ENCODE data around the gene SHB.
A peak's percentile ranks its signal among the peaks of the same experiment; 100 is the strongest.

The SHB gene

GRCh38 chr9:37971691-37972090 is 97.3 kb downstream of the SHB start:
- peaks cover 0 to 11% (median 0%) of the 10 kb centered on the region in 11 experiments; a peak in 1 of 22 replicates for H4K20me1 ChIP-seq
- H3K36me3 ChIP-seq, result peaks cover 0 to 12% (median 0%) of the 10 kb centered on the region in 11 experiments; a peak in 2 of 22 replicates
- H3K4me1 ChIP-seq, result peaks cover 0 to 17% (median 7%) of the 10 kb centered on the region in 10 experiments; a peak in 13 of 20 replicates

GRCh38 chr9:37971108-37971459 is 97.9 kb downstream of the SHB start:
- no peak for TF ChIP-seq Cebpa-rat (IDR thresholded peaks at IDR 0.05)
- no peaks in the 10 kb centered on the region for H3K9me3 ChIP-seq (replicated peaks in 1 of 11)
- no peak overlapping the region for H3K4me2 ChIP-seq
- no peak overlapping the region for H3K27ac ChIP-seq
- no peaks in the 10 kb centered on the region for H3K27me3 ChIP-seq
- H3K4me1 ChIP-seq, result peaks cover 0 to 17% (median 7%) of the 10 kb centered on the region in 10 experiments; a peak in 13 of 20 replicates
- peaks cover 0 to 12% (median 0%) of the 10 kb centered on the region in 11 experiments; a peak in 2 of 22 replicates for H3K36me3 ChIP-seq
- H4K20me1 ChIP-seq, result peaks cover 0 to 11% (median 0%) of the 10 kb centered on the region in 11 experiments; a peak in 1 of 22 replicates
- no peak overlapping the region for H3K4me3 ChIP-seq
- H3K9ac ChIP-seq, result no peak overlapping the region

More at GRCh38 chr9:37971691-37972090, 97.3 kb downstream of the SHB start:
- H3K27me3 ChIP-seq, result no peaks in the 10 kb centered on the region
- H3K4me2 ChIP-seq, result no peak overlapping the region
- no peak for TF ChIP-seq Cebpa-rat (IDR thresholded peaks at IDR 0.05)
- H3K9ac ChIP-seq, result no peak overlapping the region
- no peak overlapping the region for H3K27ac ChIP-seq
- no peaks in the 10 kb centered on the region for H3K9me3 ChIP-seq (replicated peaks in 1 of 11)
- no peak overlapping the region for H3K4me3 ChIP-seq

GRCh38 chr9:37970301-37971107 is 98.5 kb downstream of the SHB start:
- TF ChIP-seq Cebpa-rat (IDR thresholded peaks at IDR 0.05), result no peak
- H3K27ac ChIP-seq, result no peak overlapping the region
- H4K20me1 ChIP-seq, result peaks cover 0 to 11% (median 0%) of the 10 kb centered on the region in 11 experiments; a peak in 1 of 22 replicates
- peaks cover 0 to 12% (median 0%) of the 10 kb centered on the region in 11 experiments; a peak in 2 of 22 replicates for H3K36me3 ChIP-seq
- H3K4me2 ChIP-seq, result no peak overlapping the region
- no peaks in the 10 kb centered on the region for H3K9me3 ChIP-seq (replicated peaks in 1 of 11)
- H3K4me3 ChIP-seq, result no peak overlapping the region
- H3K4me1 ChIP-seq, result peaks cover 0 to 17% (median 7%) of the 10 kb centered on the region in 10 experiments; a peak in 14 of 20 replicates
- H3K9ac ChIP-seq, result no peak overlapping the region
- H3K27me3 ChIP-seq, result no peaks in the 10 kb centered on the region

- Histone ChIP-seq H3K9me3 (replicated peaks in 1 of 11) (no peaks in the 10 kb centered on the region), H3K4me2 (peak overlapping the region in 10 of 11 experiments; percentile 1 to 51 (median 28); a peak in 10 of 22 replicates), H3K36me3 (peaks cover 0 to 12% (median 0%) of the 10 kb centered on the region in 11 experiments; a peak in 2 of 22 replicates), H3K27ac (no peak overlapping the region), H3K9ac (no peak overlapping the region), H3K4me1 (peaks cover 0 to 17% (median 7%) of the 10 kb centered on the region in 10 experiments; a peak in 16 of 20 replicates), H4K20me1 (peaks cover 0 to 11% (median 0%) of the 10 kb centered on the region in 11 experiments; a peak in 2 of 22 replicates), H3K4me3 (no peak overlapping the region), H3K27me3 (no peaks in the 10 kb centered on the region)
- no peak for TF ChIP-seq Cebpa-rat (IDR thresholded peaks at IDR 0.05)
Measured at GRCh38 chr9:37969558-37970300, 99.3 kb downstream of the SHB start.

- Histone ChIP-seq H3K9ac (no peak overlapping the region), H3K4me1 (peaks cover 0 to 22% (median 10%) of the 10 kb centered on the region in 10 experiments; a peak in 18 of 20 replicates)
Measured at GRCh38 chr9:37969130-37969529, 99.9 kb downstream of the SHB start.

GRCh38 chr9:37968228-37968701 is 100.8 kb downstream of the SHB start:
- H3K4me2 ChIP-seq, result no peak overlapping the region
- peaks cover 0 to 11% (median 0%) of the 10 kb centered on the region in 11 experiments; a peak in 2 of 22 replicates for H4K20me1 ChIP-seq
- peaks cover 0 to 1% (median 0%) of the 10 kb centered on the region in 11 experiments; a peak in 2 of 22 replicates for H3K36me3 ChIP-seq

More at GRCh38 chr9:37969130-37969529, 99.9 kb downstream of the SHB start:
- no peak overlapping the region for H3K27ac ChIP-seq
- H3K9me3 ChIP-seq (replicated peaks in 1 of 11), result no peaks in the 10 kb centered on the region
- H4K20me1 ChIP-seq, result peaks cover 0 to 11% (median 0%) of the 10 kb centered on the region in 11 experiments; a peak in 2 of 22 replicates
- TF ChIP-seq Cebpa-rat (IDR thresholded peaks at IDR 0.05), result no peak
- peaks cover 0 to 8% (median 0%) of the 10 kb centered on the region in 11 experiments; a peak in 2 of 22 replicates for H3K36me3 ChIP-seq
- no peaks in the 10 kb centered on the region for H3K27me3 ChIP-seq
- H3K4me2 ChIP-seq, result peak overlapping the region in 10 of 11 experiments; percentile 1 to 51 (median 28); a peak in 10 of 22 replicates
- no peak overlapping the region for H3K4me3 ChIP-seq

GRCh38 chr9:37967761-37968080 is 101.3 kb downstream of the SHB start:
- no peak for TF ChIP-seq Cebpa-rat (IDR thresholded peaks at IDR 0.05)
- no peaks in the 10 kb centered on the region for H3K9me3 ChIP-seq (replicated peaks in 1 of 11)
- peaks cover 0 to 30% (median 14%) of the 10 kb centered on the region in 10 experiments; a peak in 18 of 20 replicates for H3K4me1 ChIP-seq
- no peak overlapping the region for H3K4me3 ChIP-seq
- H3K27ac ChIP-seq, result no peak overlapping the region
- no peaks in the 10 kb centered on the region; a peak in 2 of 22 replicates for H3K36me3 ChIP-seq
- no peaks in the 10 kb centered on the region for H3K27me3 ChIP-seq
- H3K9ac ChIP-seq, result no peak overlapping the region
- peaks cover 0 to 11% (median 0%) of the 10 kb centered on the region in 11 experiments; a peak in 2 of 22 replicates for H4K20me1 ChIP-seq
- H3K4me2 ChIP-seq, result no peak overlapping the region

More at GRCh38 chr9:37968228-37968701, 100.8 kb downstream of the SHB start:
- H3K4me3 ChIP-seq, result no peak overlapping the region
- no peak overlapping the region for H3K27ac ChIP-seq
- TF ChIP-seq Cebpa-rat (IDR thresholded peaks at IDR 0.05), result no peak
- no peaks in the 10 kb centered on the region for H3K9me3 ChIP-seq (replicated peaks in 1 of 11)
- no peaks in the 10 kb centered on the region for H3K27me3 ChIP-seq
- peaks cover 0 to 30% (median 14%) of the 10 kb centered on the region in 10 experiments; a peak in 18 of 20 replicates for H3K4me1 ChIP-seq
- H3K9ac ChIP-seq, result no peak overlapping the region

GRCh38 chr9:37967014-37967760 is 101.8 kb downstream of the SHB start:
- peaks cover 0 to 11% (median 0%) of the 10 kb centered on the region in 11 experiments; a peak in 2 of 22 replicates for H4K20me1 ChIP-seq
- H3K9me3 ChIP-seq (replicated peaks in 1 of 11), result no peaks in the 10 kb centered on the region
- no peak overlapping the region for H3K9ac ChIP-seq
- peaks cover 0 to 30% (median 14%) of the 10 kb centered on the region in 10 experiments; a peak in 18 of 20 replicates for H3K4me1 ChIP-seq
- no peak overlapping the region for H3K4me3 ChIP-seq
- H3K27me3 ChIP-seq, result no peaks in the 10 kb centered on the region
- H3K27ac ChIP-seq, result no peak overlapping the region
- TF ChIP-seq Cebpa-rat (IDR thresholded peaks at IDR 0.05), result no peak
- no peaks in the 10 kb centered on the region; a peak in 1 of 22 replicates for H3K36me3 ChIP-seq
- no peak overlapping the region for H3K4me2 ChIP-seq
